A549 treated with AZD2906 at 1 μM for 4 hours (cell line): Measurements from ENCODE around the gene RPL13. TPM values are rescaled to one million over a fixed set of nuclear protein-coding genes. Genes with fewer than 3 reads are reported as not detected.

ENCODE experiments used
- total RNA-seq: library from RNA; stranded (reverse); fragments of 200-300 nt; extraction: Qiagen RNA extraction; gene quantifications from 5 replicates; pipeline ENCODE4 v1.2.3, GENCODE V29; 2022

Gene RPL13
- 3,431 to 4,520 TPM (median 4,347 TPM) in 5 replicates for total RNA-seq

GRCh38 chr16:89560378-89561141 is at the start of gene RPL13:
Gene RPL13 (plus strand): TSS chr16:89560682. CDS start chr16:89560960, 278 bp downstream.

GRCh38 chr16:89575247-89576152 is 15.0 kb downstream of the RPL13 start, which contains the start of gene CPNE7:
Gene CPNE7 (plus strand): TSS chr16:89575758. CDS start chr16:89575898, 140 bp downstream.

GRCh38 chr16:89613231-89613953 is 52.9 kb downstream of the RPL13 start, which contains the start of gene DPEP1:
Gene DPEP1 (plus strand): TSS chr16:89613642. CDS start chr16:89630411, 16,769 bp downstream.

Other genes starting within 250 kb of the RPL13 start
- gene ANKRD11, start 70.1 kb upstream of the RPL13 start, total RNA-seq = 98.8 to 121 TPM (median 117 TPM) in 5 replicates
- 100 to 117 TPM (median 106 TPM) in 5 replicates for gene SPG7, start 52.3 kb upstream of the RPL13 start, total RNA-seq
- 56.4 to 90.3 TPM (median 78.6 TPM) in 5 replicates for gene CPNE7, start 15.1 kb downstream of the RPL13 start, total RNA-seq
- 1.1 to 1.5 TPM (median 1.3 TPM) in 5 replicates for gene DPEP1, start 53.0 kb downstream of the RPL13 start, total RNA-seq
- 95.6 to 124 TPM (median 97.0 TPM) in 5 replicates for gene CHMP1A, start 97.0 kb downstream of the RPL13 start, total RNA-seq
- 13.6 to 17.6 TPM (median 16.0 TPM) in 5 replicates for gene SPATA33, start 97.2 kb downstream of the RPL13 start, total RNA-seq
- 36.6 to 72.3 TPM (median 51.8 TPM) in 5 replicates for gene CDK10, start 126.0 kb downstream of the RPL13 start, total RNA-seq
- gene SPATA2L, start 141.0 kb downstream of the RPL13 start, total RNA-seq = 8.9 to 13.3 TPM (median 12.3 TPM) in 5 replicates
- 4.3 to 5.2 TPM (median 4.9 TPM) in 5 replicates for gene VPS9D1, start 160.2 kb downstream of the RPL13 start, total RNA-seq
- gene ZNF276, start 160.9 kb downstream of the RPL13 start, total RNA-seq = 16.0 to 21.4 TPM (median 20.7 TPM) in 5 replicates